ENCODE results near the gene BMP7. TPM values are rescaled to one million over a fixed set of nuclear protein-coding genes. Genes with fewer than 3 reads are reported as not detected.
A peak's percentile ranks its signal among the peaks of the same experiment; 100 is the strongest.

The BMP7 gene
- total RNA-seq, 4 donors from 2014 or later = 19.2 to 39.2 (median 28.2) TPM

- WGBS = 84% methylated on average over 19 of the region's 23 CpGs
- no peak for TF ChIP-seq POLR2A (IDR thresholded peaks at IDR 0.05)
- peaks cover 23% of the 10 kb centered on the region for H3K4me1 ChIP-seq
- no peaks in the 10 kb centered on the region for H3K27me3 ChIP-seq
- no peaks in the 10 kb centered on the region for H3K36me3 ChIP-seq
- H3K9me3 ChIP-seq = no peaks in the 10 kb centered on the region
- no peak overlapping the region for H3K4me3 ChIP-seq
- H3K27ac ChIP-seq = no peak overlapping the region
- no peak for DNase-seq (ENCODE audit: low spot score in 2 of 2)
Measured at GRCh38 chr20:57210054-57210910, 56.2 kb downstream of the BMP7 start.

GRCh38 chr20:57209413-57209812 lies 57.0 kb downstream of the BMP7 start:
- H3K36me3 ChIP-seq = no peaks in the 10 kb centered on the region
- no peaks in the 10 kb centered on the region for H3K9me3 ChIP-seq
- TF ChIP-seq CTCF (IDR thresholded peaks at IDR 0.05) = no peak
- no peak overlapping the region for H3K27ac ChIP-seq
- 94% methylated on average over 3 of the region's 3 CpGs for WGBS
- peaks cover 27% of the 10 kb centered on the region for H3K4me1 ChIP-seq
- no peaks in the 10 kb centered on the region for H3K27me3 ChIP-seq
- no peak for DNase-seq (ENCODE audit: low spot score in 2 of 2)
- no peak overlapping the region for H3K4me3 ChIP-seq

GRCh38 chr20:57208198-57208597 lies 58.2 kb downstream of the BMP7 start:
- no peak for DNase-seq (ENCODE audit: low spot score in 2 of 2)
- Histone ChIP-seq H3K27ac (no peak overlapping the region), H3K4me1 (peaks cover 27% of the 10 kb centered on the region), H3K27me3 (no peaks in the 10 kb centered on the region), H3K36me3 (no peaks in the 10 kb centered on the region), H3K4me3 (no peak overlapping the region), H3K9me3 (no peaks in the 10 kb centered on the region)
- TF ChIP-seq EP300 (IDR thresholded peaks at IDR 0.05) (no peak), POLR2AphosphoS5 (IDR thresholded peaks at IDR 0.05) (no peak), CTCF (IDR thresholded peaks at IDR 0.05) (no peak), POLR2A (IDR thresholded peaks at IDR 0.05) (no peak)
- WGBS = 72% methylated on average over 2 of the region's 2 CpGs

- Histone ChIP-seq H3K27ac (no peak overlapping the region), H3K4me3 (no peak overlapping the region), H3K9me3 (no peaks in the 10 kb centered on the region), H3K36me3 (no peaks in the 10 kb centered on the region), H3K27me3 (no peaks in the 10 kb centered on the region), H3K4me1 (peaks cover 19% of the 10 kb centered on the region)
- WGBS = 94% methylated on average over 3 of the region's 3 CpGs
- TF ChIP-seq POLR2AphosphoS5 (IDR thresholded peaks at IDR 0.05) (no peak), EP300 (IDR thresholded peaks at IDR 0.05) (no peak), POLR2A (IDR thresholded peaks at IDR 0.05) (no peak), CTCF (IDR thresholded peaks at IDR 0.05) (no peak)
- DNase-seq (ENCODE audit: low spot score in 2 of 2) = no peak
Measured at GRCh38 chr20:57207251-57207650, 59.2 kb downstream of the BMP7 start.

- no peak for DNase-seq (ENCODE audit: low spot score in 2 of 2)
Measured at GRCh38 chr20:57205606-57206219, 60.7 kb downstream of the BMP7 start.

More at GRCh38 chr20:57205606-57206219, 60.7 kb downstream of the BMP7 start:
- H3K4me1 ChIP-seq = peaks cover 11% of the 10 kb centered on the region
- no peak overlapping the region for H3K4me3 ChIP-seq
- H3K27me3 ChIP-seq = no peaks in the 10 kb centered on the region
- 58% methylated on average over 12 of the region's 12 CpGs for WGBS
- peak overlapping the region; percentile 61 for H3K27ac ChIP-seq
- TF ChIP-seq POLR2A (IDR thresholded peaks at IDR 0.05) (no peak), EP300 (IDR thresholded peaks at IDR 0.05) (no peak), POLR2AphosphoS5 (IDR thresholded peaks at IDR 0.05) (peak in 2 of 3 donors; percentile 26 to 66), CTCF (IDR thresholded peaks at IDR 0.05) (no peak)
- no peaks in the 10 kb centered on the region for H3K9me3 ChIP-seq
- no peaks in the 10 kb centered on the region for H3K36me3 ChIP-seq
